NCI-H510A treated with DMSO at 0.1 percent for 48 hours (cell line): Measurements from ENCODE around the gene FAM131B.
"Not testable (repeated sequence)": the region's sequence is repeated elsewhere in the genome, so short reads cannot be mapped to it uniquely, and the experiment has no call there.

Source experiments
- DNase-seq: peaks from one replicate; lab custom pipeline; 2025; lab: John Stamatoyannopoulos, UW

The FAM131B gene

DNA sequence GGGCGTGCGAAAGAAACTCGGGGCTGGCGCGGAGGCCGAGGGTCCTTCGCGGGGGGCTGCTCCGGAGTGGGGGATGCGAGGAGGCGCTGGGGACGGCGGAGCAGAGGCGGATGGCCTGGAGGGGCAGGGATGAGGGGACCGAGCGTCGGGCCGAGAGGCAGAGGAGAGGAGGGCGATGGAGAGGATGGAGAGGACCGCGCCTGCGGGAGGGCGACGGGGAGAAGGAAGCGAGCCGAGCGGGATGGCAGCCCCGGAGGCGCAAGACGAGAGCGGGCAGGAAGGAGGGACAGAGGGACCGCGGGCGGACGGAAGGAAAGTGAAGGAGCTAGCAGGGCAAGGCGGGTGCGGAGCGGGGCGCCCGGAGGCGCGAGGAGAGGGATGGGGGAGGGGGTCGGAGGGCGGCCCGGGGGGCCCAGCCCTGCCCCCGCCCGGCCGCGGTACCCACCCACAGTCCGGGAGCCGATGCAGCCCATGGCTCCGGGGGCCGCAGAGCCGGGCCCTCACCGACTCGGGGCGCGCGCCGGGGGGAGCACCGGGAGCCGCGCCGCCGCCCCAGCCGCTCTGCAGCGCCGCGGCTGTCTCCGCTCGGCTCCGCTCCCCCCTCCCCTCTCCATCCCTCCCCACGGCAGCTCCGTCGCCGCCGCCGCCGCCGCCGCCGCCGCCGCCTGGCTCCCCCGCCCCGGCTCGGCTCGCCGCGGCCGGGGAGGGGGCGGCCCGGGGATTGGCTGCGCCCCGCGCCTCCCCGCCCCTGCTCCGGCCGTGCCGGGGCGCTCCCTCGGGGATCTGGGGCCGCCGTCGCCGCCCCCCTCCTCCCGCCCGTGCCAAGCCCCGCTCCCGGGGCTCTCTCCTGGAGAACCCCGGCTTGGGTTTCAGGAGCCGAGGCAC is at the start of gene FAM131B:
FAM131B (minus strand) TSS at position 583 of the 885 bp plus-strand sequence; CDS start at position 473, 110 bp downstream.
- DNase-seq, result no peak

DNA sequence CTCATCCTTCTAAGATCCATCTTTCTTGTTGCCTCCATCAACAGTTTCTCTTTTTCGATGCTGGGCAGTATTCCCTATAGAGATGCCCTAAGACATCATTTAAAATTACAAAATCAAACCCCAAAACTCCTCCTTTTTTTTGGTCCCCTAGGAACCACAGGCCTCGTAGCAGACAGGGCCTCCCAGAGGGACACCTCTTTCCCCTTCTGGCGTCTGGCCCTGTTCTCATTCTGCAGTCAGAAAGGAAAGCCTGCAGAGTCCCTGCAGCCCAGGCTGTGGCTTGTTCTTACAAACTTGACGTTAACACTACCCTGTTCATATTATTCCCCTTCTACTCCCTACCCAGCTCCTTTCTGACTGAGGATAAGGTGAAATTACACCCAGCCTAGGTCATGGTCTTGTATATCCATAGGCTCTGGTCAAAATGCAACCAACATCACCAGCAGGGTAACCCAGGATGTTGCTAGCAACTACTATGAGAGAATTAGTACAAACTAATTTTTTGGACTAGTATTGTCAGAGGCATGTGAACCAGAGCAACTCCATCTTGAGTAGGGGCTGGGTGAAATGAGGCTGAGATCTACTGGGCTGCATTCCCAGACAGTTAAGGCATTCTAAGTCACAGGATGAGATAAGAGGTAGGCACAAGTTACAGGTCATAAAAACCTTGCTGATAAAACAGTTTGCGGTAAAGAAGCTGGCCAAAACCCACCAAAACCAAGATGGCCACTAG is 49.6 kb upstream of the FAM131B start:
- no peak for DNase-seq

DNA sequence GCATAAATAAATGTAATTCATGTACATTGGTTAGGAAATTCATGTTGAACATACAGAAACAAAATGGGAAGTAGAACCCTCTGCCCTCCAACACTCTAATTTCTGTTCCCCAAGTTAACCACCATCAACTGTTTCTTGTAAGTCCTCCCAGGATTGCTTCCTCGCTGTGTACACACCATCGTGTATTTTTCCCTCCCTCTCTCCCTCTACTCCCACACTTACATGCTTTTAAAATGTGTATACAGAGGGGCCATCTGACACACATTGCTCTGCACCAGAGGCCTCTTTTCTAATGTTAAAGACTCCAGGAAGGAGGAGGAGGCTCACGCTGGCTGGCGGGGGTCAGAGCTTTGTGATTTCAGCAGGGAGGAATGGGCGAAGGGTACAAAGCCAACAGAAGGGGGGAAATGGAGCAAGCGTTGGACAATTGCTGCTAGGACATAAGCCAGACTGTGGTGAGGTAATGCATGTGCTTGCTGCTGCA is 48.0 kb upstream of the FAM131B start:
- no peak for DNase-seq

DNA sequence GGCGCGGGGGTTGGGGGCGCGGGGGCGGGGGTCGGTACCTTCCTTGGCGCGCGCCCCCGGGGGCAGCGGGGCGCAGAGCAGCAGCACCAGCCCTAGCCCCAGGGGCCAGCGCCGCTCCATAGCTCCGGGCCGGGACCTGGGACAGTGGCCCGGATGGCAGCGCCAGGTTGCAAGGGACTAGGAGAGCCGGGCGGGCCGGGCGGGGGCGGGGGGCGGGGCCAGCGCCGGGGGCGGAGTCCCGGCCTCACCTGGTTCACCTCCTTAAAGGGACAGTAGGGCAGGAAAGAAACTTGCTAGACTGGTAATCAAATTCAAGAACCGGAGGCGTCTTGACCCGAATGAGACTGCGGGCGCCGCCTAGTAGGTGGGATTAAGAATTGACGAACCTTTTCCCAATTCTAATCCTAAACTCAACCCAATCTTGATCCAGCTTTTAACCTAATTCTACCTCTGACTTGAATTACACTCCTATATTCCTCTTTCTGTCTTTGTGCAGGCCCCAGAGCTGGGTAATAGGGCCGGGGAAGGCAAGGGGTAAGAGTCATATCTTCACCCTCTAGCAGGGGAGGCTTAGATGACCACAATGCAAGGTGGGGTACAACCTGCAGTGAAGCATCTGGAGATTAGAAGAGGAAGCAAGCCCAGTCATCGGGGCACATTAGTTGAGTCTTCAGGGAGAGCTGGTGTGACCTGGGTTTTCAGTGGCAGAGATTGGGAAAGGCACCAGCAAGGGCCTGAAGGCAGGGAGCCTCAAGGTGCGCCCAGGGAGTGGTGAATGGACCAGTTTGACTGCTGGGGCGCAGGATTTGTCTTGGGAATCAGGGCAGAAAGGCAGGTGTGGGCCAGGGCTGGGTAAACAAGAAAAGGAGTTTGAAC is 46.4 kb upstream of the FAM131B start, which contains the start of gene EPHA1:
EPHA1 (minus strand) TSS at position 171 of the 876 bp plus-strand sequence; CDS start at position 120, 51 bp downstream.
- peak; percentile 42 for DNase-seq

DNA sequence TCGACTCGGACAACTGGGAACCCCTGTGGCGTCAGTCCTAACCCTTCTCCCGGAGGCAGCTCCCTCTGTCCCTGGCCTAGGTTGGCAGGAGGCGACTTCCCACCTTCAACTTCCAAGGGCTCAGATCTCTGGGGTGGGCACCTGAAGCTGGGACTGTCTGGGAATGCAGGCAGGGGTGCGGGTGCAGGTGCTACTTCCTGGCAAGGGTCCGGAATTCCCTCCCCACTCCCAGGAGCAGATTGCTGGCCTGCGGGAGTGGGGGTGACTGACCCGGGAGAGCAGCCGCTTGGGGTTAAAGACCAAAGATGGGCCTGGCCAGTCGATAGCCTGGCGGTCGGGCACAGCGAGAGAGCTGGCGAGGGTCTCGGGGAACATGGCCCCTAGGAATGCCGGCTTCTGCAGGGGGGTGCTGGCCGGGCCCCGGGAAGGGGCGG is 45.8 kb upstream of the FAM131B start:
- no peak for DNase-seq

DNA sequence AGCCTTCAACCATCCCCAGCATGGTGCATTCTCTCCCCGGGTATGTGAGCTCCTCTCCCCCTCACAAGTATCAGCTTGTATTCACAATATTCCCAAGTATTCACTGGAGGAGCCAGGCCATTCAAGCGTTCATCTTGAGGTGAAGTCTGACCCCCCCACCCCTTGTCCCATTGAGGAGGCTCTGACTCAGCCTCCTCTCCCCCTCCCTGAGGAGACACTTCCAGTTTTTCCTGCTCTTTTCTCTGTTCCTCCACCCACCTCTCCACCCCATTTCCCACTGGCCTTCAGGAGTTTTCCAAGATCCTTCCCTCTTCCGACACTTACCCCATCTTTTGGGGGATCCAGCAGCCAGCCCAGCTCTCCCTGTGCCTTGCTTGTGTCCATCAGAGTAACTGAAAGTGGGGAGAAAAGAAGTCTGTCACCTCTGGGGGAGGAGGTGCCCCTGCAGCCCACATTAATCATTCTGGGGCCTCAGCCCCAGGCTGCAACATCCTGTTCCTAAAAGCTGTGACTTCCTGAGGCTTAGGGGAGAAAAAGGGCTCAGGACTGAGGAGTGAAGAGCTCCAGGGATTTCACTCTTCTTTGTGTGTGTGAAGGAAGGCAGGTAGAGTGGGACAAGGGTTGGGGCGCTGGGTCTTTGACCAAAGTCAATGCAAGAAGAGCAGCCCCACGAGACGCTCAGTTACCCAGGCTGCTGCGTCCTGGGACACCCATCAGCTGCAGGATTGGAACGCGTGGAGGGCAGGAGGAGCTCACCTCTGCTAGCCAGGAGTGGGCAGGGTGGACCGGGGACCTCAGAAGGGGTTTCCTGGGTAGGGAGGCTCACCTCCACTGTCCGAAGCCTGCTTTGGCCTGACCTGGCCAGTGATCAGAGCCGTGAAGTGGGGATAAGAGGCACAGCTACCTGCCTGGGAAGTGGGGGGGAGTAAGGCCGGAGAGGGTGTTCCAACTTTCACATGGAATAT is 45.1 kb upstream of the FAM131B start:
- no peak for DNase-seq

DNA sequence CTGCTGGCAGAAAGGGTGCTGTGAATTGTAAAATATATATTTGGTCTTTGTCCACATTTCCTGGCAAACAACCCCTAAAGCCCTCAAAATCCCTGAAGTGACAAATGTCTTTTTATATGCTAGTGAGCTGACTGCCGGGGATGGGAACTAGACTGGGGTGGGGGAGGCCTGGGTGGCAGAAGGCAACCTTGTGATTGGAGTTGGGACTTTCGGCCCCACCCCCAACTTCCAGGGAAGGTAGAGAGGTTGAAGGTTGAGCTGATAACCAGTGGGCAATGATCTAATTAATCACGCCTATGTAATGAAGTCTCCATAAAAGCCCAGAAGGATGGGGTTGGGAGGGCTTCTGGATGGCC is 43.5 kb upstream of the FAM131B start:
- no peak for DNase-seq

DNA sequence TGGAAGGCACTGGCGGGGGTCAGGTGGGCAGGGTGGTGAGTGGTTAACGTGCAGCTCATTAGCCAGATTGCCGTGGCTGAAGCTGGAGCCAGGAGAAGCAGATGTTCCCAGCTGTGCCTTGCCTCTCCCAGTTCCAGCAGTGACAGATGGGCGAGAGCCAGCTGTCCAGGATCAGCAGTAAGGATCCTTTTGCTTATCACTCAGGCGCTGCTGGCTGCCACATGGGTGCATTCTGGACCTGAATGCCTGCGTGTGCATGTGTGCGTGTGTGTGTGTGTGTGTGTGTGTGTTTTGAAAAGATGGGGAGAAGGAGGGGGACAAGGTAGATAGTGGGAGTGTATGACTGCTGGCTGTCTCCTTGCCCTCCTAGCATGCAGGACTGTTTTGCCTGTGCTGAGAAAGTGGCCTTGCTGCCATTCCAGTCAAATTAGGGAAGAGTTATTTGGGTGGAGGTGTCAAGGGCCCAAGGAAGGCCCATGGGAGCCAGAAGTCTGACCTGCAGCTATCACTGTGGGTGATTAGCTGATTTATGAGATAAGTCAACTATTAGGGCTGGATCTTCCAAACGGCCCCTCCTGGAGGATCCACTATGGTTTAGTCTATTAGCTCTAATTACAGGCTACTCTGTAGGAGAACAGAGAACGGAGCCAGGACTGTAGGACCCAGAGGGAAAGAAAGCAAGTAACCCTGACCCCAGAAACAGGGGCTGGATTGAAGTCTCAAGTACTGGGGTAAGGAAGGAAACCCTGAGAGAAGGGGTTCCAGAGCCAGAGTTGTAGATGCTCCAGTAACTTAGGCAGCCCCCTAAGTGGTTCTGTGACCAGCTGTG is 42.9 kb upstream of the FAM131B start:
- DNase-seq, result no peak

DNA sequence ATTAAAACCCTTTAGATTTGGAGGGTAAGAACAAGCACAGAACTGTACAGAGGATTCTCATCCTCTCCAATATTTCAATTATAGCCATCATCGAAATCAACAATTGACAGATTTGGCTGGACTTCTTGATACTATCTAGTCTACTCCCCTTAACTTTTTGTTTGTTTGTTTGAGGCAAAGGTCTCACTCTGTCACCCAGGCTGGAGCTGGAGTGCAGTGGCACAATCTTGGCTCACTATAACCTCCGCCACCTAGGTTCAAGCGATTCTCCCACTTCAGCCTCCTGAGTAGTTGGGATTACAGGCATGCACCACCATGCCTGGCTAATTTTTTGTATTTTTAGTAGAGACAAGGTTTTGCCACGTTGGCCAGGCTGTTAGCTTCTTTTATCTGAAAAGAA is 39.7 kb upstream of the FAM131B start:
- not testable (repeated sequence) for DNase-seq

DNA sequence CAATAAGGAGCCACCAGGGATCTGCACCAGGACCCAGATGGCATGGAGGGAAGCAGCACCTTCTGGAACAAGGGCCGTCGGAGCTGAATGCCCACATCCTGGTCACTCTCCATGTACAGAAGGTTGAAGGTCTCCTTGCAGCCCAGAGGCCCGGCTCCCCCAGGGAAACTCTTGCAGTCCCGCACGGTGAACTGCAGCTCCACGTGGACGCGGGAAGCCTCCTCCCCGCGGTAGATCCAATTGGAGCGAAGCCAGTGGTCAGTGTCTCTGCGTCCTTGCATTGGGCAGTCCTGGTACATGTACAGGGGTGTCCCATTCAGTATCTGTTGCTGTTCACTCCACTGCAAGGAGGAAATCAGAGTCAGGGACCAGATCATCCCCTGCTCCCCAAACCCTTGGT is 38.8 kb upstream of the FAM131B start:
- no peak for DNase-seq

DNA sequence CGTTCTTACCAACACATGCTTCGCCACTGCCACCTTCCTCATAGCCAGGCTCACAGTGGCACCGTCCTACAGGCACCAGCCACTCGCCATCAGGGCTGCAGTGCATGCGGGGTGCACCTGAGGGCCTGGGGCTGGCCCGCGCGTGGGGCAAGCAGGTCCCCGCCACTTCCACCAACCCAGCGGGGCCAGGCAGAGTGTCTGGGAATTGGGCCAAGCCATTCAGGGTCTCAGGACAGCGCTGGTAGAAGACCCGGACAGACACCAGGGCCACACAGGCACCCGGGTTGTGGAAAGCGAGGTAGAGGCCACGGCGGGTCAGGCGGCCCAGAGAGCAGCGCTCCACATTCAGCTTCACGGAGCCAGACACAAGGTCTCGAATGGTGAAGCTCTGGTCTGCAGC is 37.1 kb upstream of the FAM131B start:
- no peak for DNase-seq

DNA sequence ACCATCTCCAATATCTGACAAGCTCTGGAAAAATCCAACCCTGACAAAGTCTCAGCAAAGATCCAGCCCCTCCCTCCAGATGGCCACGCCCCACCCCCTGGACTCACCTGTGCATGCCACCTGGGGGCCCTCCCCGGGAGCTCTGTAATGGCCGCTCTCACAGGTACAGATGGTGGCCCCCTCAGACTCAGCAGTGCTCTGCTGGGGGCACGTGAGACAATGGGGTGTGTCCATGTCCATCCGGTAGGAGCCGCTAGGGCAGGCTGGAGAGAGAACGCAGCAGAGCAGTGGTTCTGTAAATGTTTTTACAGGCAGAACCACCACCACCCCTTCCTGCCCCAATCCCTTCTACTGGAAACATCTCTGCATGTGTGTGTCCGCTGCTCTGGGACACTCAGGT is 36.6 kb upstream of the FAM131B start:
- DNase-seq, result no peak

DNA sequence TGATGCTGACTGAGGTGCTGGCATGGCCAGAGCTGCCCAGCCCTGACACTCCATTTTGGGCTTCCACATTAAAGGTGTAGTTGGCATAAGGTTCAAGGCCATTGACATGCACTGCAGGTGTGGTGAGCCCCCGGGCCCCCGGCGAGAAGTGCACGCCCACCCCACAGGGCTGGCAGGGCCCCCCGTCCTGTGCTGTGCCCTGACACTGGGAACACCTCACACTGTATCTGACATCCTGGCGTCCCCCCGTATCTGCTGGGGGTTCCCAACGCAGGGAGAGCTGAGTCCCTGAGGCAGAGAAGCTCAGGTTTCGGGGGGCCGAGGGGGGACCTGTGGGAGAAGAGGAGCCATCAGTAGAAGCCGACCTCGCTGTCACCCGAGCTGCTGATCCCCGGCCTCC is 36.1 kb upstream of the FAM131B start:
- no peak for DNase-seq

DNA sequence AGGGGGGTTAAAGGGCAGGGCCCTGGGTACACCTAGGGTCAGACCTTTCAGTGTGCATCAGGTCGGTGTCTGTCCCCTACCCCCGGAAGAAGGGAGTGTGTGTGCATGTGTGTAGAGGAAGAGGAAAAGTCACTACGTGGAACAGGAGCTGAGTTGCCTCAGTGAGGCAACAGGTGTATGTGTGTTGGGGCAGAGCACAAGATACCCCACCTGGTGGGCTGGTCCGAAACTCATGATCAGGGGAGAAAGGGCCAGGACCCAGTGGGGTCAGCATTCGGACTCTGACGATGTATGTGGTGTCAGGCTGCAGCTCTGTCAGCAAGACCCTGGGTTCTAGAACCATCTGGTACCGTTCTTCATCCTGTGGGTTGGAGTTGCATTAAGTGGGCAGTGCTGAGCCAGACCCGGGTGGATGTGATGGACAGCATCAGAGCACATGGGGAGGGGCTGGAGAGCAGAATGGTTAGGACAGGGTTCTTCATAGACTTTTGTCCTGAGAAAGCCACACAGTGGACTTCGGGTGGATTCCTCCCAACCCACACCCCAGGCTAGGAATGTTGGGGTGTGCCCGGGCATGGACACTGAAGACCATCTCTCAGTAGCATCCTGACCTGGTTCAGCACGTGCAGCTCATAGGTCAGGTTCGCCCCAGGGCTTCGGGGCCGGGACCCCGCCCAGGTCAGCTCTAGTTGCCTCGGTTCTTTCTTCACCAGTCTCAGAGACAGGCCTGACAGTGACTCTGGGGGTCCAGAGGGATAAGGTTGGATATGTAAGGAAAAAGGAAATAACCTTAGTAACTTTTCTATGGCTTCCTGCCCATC is 35.4 kb upstream of the FAM131B start:
- DNase-seq, result no peak

DNA sequence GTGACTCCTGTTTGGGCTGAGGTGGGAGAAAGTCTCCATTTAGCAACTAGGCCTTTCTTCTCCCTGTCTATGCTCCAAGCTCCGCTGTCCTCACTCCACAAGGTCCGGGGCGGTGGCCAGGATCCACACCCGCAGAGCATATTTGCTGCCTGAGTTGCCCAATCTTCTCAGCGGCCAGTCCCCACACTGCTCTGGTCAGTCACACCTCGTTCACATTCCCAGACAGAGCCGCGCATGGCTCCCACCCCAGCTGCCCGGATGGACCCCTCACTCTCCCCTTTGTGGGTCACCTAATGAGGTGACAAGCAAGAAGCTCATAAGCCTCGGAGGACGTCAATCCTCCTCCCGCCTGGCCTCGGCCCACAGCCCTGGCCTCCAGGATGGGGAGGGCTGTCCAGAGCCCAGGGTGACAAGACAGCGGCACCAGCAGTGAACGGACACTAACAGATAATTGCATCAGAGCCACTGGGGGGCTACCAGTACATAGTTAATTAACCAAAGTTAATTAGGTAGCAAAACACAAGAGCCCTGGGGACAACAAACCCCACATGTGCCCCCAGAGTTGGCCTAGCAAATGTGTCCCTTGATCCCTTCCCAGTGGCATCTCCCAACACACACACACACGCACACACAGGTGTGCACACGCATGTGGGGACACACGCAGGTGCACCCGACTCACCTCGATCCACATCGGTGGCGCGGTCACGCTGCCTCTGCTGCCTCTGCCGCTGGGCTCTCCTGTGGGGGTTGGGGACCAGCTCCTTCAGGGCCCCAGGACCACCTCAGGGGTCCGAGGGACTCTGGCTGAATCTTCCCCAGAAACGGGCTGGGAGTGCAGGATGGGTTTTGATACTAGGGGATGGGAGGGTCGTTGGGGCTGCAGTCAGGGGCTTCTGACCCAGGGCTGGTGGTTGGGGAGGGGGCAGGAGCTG is 34.4 kb upstream of the FAM131B start:
- DNase-seq, result no peak

DNA sequence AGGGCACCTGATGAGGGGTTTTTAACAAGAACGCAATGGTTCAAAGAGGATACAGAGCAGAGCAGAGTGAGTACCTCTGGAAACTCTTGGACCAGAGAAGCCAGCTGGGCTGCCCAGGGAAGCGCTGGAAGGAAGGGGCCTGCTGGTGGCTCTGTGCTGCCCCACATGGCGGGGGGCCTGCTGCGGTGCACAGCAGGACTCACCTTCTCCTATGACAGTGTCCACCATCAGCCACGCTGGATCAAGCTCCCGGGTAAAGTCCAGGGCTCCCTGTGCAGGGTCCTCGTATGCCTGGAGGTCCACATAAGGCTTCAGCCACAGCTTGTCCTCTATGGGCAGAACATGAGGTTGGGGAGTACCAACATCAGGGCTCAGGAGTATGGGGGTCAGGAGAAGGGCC is 33.7 kb upstream of the FAM131B start:
- DNase-seq, result no peak

DNA sequence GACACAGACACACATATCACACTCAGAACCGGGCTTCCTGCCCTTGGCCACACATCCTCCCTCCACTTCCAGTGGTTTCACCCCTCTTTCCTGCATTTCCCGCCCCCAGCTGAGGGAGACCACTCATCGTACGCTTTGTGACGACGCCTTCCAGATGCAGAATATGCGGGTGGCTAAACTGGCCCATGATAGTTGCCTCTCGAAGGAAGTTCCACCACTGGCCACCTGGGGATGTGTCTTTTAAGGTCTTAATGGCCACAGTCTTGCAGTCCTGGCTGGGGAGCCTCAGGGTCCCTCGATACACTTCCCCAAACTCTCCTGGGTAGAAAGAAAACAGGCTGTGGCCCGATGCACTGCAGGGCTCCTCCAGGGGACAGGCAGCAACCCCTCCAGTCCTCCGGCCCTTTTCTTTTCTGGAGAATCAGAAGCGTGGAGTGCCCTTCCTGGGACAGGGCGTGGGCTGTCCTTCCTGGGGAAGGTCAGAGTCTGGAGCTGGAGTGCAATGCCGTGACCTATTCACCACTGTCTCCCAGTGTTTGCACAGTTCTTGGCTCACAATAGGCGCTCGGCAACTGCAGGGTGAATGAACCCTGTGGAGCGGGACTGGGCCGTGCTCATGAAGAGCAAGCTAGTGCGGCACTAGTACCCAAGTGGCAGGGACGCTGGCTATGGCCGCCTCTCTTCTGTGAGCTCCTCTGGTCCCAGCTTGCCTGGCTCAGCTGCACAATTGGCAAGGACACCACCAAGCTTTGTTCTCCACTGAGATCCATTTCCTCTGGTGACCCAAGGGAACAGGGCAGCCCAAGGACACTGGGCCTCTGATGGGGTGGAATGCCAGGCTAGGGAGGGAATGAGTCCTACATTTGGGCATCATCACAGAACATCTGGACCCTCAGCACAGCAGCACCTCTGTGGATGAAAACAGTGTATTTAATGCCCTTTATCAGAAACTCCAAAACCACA is 33.0 kb upstream of the FAM131B start:
- no peak for DNase-seq
